HepG2 (cell line): Measurements from ENCODE around the gene ZFYVE28. TPM values are rescaled to one million over a fixed set of nuclear protein-coding genes. Genes with fewer than 3 reads are reported as not detected.

Experiments
- ATAC-seq: fragments of 200-7000 bp; cut with Tn5 transposase; 3 replicates; pipeline ENCODE4 v1.9.1; 2020; ENCODE audit warnings: mild to moderate bottlenecking, moderate library complexity
- BruUV-seq: library from RNA; stranded (reverse); fragments of 400-500 nt; replicated peaks from 2 replicates; lab custom pipeline; 2021; lab: Mats Ljungman, UMichigan
- CTCF ChIA-PET: fragments of 300-600 bp; formaldehyde crosslinking; extraction: SDS; loops from one replicate; lab custom pipeline; 2021; ENCODE audit warnings: low total read pairs, inconsistent platforms, low intra/inter-chr PET ratio; lab: Yijun Ruan, JAX
- POLR2A ChIA-PET: fragments of 350-600 bp; sonication (Branson Sonifier 250); formaldehyde crosslinking; loops from one replicate; lab custom pipeline; 2020; ENCODE audit warnings: antibody characterized with exemption, inconsistent platforms; lab: Yijun Ruan, JAX
- DNase-seq: peaks from one replicate; pipeline ENCODE4 v3.0.0-alpha.2; 2015; ENCODE audit warnings: low spot score
- FAIRE-seq: peaks from 3 replicates; lab custom pipeline; 2011; peaks lifted over from hg19 to GRCh38; lab: Jason Lieb, UNC
- H2AFZ ChIP-seq: one replicate; pipeline ENCODE4 v1.6.1; 2011; ENCODE audit warnings: low read length, inconsistent platforms
- H3K27ac ChIP-seq: fragments of 300-600 bp; 3 replicates; pipeline ENCODE4 v1.8.0; 2011; ENCODE audit warnings: mixed run types, mild to moderate bottlenecking, mixed read lengths, low read length, inconsistent platforms; ENCODE audit not compliant: insufficient read depth; ENCODE audit errors: extremely low read length
- H3K27me3 ChIP-seq, 2 experiments: fragments of 200-600 bp in 1 of 2; 2 replicates in 1 of 2; 3 replicates in 1 of 2; pipeline versions ENCODE4 v1.6.0 to v1.8.0; 2011; ENCODE audit warnings: low read length in 2 of 2, mild to moderate bottlenecking in 2 of 2, moderate library complexity in 2 of 2, inconsistent platforms in 1 of 2; ENCODE audit not compliant: insufficient read depth in 2 of 2, control insufficient read depth in 1 of 2
- H3K36me3 ChIP-seq, 2 experiments: fragments of 200-600 bp in 1 of 2; replicated peaks in 1 of 2; 2 replicates in 1 of 2; 3 replicates in 1 of 2; pipeline versions ENCODE4 v1.5.1 to v1.8.0; 2011; ENCODE audit warnings: low read length in 2 of 2, inconsistent platforms in 1 of 2; ENCODE audit not compliant: insufficient read depth in 2 of 2, control insufficient read depth in 1 of 2
- H3K4me1 ChIP-seq: 2 replicates; pipeline ENCODE4 v1.5.1; 2012; ENCODE audit warnings: low read length, inconsistent platforms; ENCODE audit not compliant: insufficient read depth
- H3K4me2 ChIP-seq: 2 replicates; pipeline ENCODE4 v1.6.0; 2011; ENCODE audit warnings: low read depth, low read length, inconsistent platforms
- H3K4me3 ChIP-seq, 3 experiments: fragments of 200-600 bp in 1 of 3; sonication (generic), shearing (Covaris generic) in 1 of 3; replicated peaks in 1 of 3; 2 replicates each; pipeline ENCODE4 v1.5.1; 2011 to 2016; ENCODE audit warnings: low read length in 3 of 3, inconsistent platforms in 2 of 3, low read depth in 2 of 3, mild to moderate bottlenecking in 2 of 3, control low read depth in 1 of 3, mixed read lengths in 1 of 3; ENCODE audit not compliant: insufficient read depth in 1 of 3
- H3K79me2 ChIP-seq: one replicate; pipeline ENCODE4 v1.6.1; 2011; ENCODE audit warnings: low read length, inconsistent platforms; ENCODE audit not compliant: insufficient read depth
- H3K9ac ChIP-seq: 2 replicates; pipeline ENCODE4 v1.6.0; 2011; ENCODE audit warnings: mild to moderate bottlenecking, low read depth, low read length, inconsistent platforms; ENCODE audit not compliant: insufficient read depth
- H3K9me3 ChIP-seq: 2 replicates; pipeline ENCODE4 v1.5.1; 2012; ENCODE audit warnings: mild to moderate bottlenecking, low read length
- H4K20me1 ChIP-seq: 2 replicates; pipeline ENCODE4 v1.6.0; 2011; ENCODE audit warnings: inconsistent platforms, mild to moderate bottlenecking, low read length, moderate library complexity; ENCODE audit not compliant: insufficient read depth
- BRD4 ChIP-seq: sonication (generic); formaldehyde crosslinking; IDR thresholded peaks from 2 replicates; pipeline ENCODE4 v1.4.0; 2020; ENCODE audit warnings: missing genetic modification reagents
- CBFB ChIP-seq: sonication (generic); formaldehyde crosslinking; IDR thresholded peaks from 2 replicates; pipeline ENCODE4 v1.4.0; 2020; ENCODE audit warnings: missing genetic modification reagents
- CEBPG ChIP-seq: IDR thresholded peaks from 2 replicates; pipeline ENCODE4 v1.6.1; 2016
- HMG20A ChIP-seq: IDR thresholded peaks from 2 replicates; pipeline ENCODE4 v1.6.1; 2016; ENCODE audit warnings: borderline replicate concordance
- SRF ChIP-seq: IDR thresholded peaks from 2 replicates; pipeline ENCODE4 v1.6.1; 2011; ENCODE audit warnings: mild to moderate bottlenecking, low read depth, low read length, moderate library complexity
- TOE1 ChIP-seq: sonication (generic); formaldehyde crosslinking; IDR thresholded peaks from 2 replicates; pipeline ENCODE4 v1.4.0; 2020; ENCODE audit warnings: mild to moderate bottlenecking, missing genetic modification reagents
- ZBTB1 ChIP-seq: sonication (generic); formaldehyde crosslinking; IDR thresholded peaks from 2 replicates; pipeline ENCODE4 v1.4.0; 2020; ENCODE audit warnings: missing genetic modification reagents, borderline replicate concordance
- ZKSCAN1 ChIP-seq: fragments of 150-350 bp; IDR thresholded peaks from 2 replicates; pipeline ENCODE4 v1.6.1; 2014; ENCODE audit warnings: low read length
- ZNF124 ChIP-seq: sonication (generic); formaldehyde crosslinking; IDR thresholded peaks from 2 replicates; pipeline ENCODE4 v1.4.0; 2020; ENCODE audit warnings: missing genetic modification reagents
- ZNF263 ChIP-seq: sonication (generic); formaldehyde crosslinking; IDR thresholded peaks from 2 replicates; pipeline ENCODE4 v1.4.0; 2020; ENCODE audit warnings: missing genetic modification reagents
- WGBS: methylation state at CpG from one replicate; pipeline ENCODE4 v1.1.6; 2017; ENCODE audit warnings: low lambda C conversion rate; 5-methylcytosine and 5-hydroxymethylcytosine counted together
- in situ Hi-C: cut with HindIII; loops from 2 replicates; pipeline ENCODE4 v1.10.0; 2017; ENCODE audit warnings: low pct_unique_long_range_greater_than_20kb; ENCODE audit not compliant: extremely low pct_ligation_motif_present
- intact Hi-C: fragments of 100-400 bp; cut with micrococcal nuclease; formaldehyde crosslinking; loops from one replicate; pipeline ENCODE4 v1.10.0; 2022; ENCODE audit not compliant: unreplicated experiment
- polyA plus RNA-seq, 8 experiments: library from polyadenylated mRNA; depleted of rRNA in 3 of 8; stranded (reverse) in 7 of 8; unstranded in 1 of 8; fragments of >200 nt; fragmentation: Illumina TruSeq in 4 of 8; extraction: Trizol in 4 of 8; gene quantifications; 2 replicates each; pipeline versions ENCODE4 v1.2.1 to v1.2.3, GENCODE V29; 2011 to 2016; ENCODE audit warnings: low read depth in 4 of 8, missing spikeins in 1 of 8, mixed read lengths in 1 of 8; ENCODE audit not compliant: insufficient read depth in 1 of 8
- total RNA-seq, 5 experiments: library from RNA; depleted of rRNA; stranded (reverse); fragments of >200 nt; fragmentation: Illumina TruSeq; extraction: Trizol; gene quantifications; 2 replicates each; pipeline ENCODE4 v1.2.3, GENCODE V29; 2016; ENCODE audit warnings: low read depth in 1 of 5
- TF ChIP-seq, protein P1 (sequence below): sonication (generic); formaldehyde crosslinking; IDR thresholded peaks from 2 replicates; pipeline ENCODE4 v1.4.0; 2020; ENCODE audit warnings: mild to moderate bottlenecking, low read depth, missing genetic modification reagents

ZFYVE28 gene
- total and polyA plus RNA-seq, 2 of the 13 experiments (the other 11 are each of a cell fraction or from before 2014, with no cell fraction given) = 0.12 to 0.22 TPM

DNA sequence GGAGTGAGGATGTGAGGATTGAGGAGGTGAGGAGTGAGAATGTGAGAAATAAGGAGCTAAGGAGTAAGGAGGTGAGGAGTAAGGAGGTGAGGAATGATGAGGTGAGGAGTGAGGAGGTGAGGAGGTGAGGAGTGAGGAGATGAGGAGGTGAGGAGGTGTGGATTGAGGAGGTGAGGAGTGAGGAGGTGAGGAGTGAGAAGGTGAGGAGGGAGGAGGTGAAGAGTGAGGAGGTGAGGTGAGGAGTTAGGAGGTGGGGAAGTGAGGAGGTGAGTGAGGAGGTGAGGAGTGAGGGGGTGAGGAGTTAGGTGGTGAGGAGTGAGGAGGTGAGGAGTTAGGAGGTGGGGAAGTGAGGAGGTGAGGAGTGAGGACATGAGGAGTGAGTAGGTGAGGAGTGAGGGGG is 81.8 kb downstream of the ZFYVE28 start (continued):
- no peak for TF ChIP-seq CBFB

DNA sequence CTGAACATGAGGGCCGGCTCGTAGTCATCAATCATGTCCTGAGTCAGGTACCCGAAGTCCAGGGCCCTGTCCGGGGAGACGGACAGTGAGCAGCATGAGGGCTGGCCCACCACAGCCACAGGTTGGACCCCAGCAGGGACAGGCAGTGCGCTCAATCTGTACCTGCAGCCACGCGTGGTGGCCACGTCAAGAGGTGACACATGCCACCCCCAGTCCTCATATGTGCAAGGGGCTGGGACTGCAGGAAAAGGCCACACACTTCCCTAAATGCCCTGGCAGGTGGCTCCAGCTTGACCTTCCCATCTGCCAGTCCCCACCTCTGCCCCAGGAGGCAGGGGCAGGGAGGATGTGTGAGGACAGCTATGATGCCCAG is 82.7 kb downstream of the ZFYVE28 start:
- Histone ChIP-seq H2AFZ (no peak overlapping the region), H3K79me2 (no peaks in the 10 kb centered on the region), H3K27ac (no peak overlapping the region), H3K27me3 (peaks cover 5 to 12% of the 10 kb centered on the region in 2 experiments), H3K9ac (no peak overlapping the region), H3K4me1 (no peaks in the 10 kb centered on the region), H3K9me3 (no peaks in the 10 kb centered on the region), H3K4me2 (no peak overlapping the region), H4K20me1 (no peaks in the 10 kb centered on the region), H3K4me3 (no peak overlapping the region), H3K36me3 (no peaks in the 10 kb centered on the region)
- BruUV-seq = no TSS peak
- FAIRE-seq (no peak), ATAC-seq (no peak), DNase-seq (no peak)
- intact Hi-C loops (no loop called here), in situ Hi-C loops (no loop called here)
- ChIA-PET POLR2A (no interaction called here), CTCF (no interaction called here)
- TF ChIP-seq ZKSCAN1 (no peak), ZBTB1 (no peak)
- WGBS = 40% methylated on average over 1 of the region's 9 CpGs

DNA sequence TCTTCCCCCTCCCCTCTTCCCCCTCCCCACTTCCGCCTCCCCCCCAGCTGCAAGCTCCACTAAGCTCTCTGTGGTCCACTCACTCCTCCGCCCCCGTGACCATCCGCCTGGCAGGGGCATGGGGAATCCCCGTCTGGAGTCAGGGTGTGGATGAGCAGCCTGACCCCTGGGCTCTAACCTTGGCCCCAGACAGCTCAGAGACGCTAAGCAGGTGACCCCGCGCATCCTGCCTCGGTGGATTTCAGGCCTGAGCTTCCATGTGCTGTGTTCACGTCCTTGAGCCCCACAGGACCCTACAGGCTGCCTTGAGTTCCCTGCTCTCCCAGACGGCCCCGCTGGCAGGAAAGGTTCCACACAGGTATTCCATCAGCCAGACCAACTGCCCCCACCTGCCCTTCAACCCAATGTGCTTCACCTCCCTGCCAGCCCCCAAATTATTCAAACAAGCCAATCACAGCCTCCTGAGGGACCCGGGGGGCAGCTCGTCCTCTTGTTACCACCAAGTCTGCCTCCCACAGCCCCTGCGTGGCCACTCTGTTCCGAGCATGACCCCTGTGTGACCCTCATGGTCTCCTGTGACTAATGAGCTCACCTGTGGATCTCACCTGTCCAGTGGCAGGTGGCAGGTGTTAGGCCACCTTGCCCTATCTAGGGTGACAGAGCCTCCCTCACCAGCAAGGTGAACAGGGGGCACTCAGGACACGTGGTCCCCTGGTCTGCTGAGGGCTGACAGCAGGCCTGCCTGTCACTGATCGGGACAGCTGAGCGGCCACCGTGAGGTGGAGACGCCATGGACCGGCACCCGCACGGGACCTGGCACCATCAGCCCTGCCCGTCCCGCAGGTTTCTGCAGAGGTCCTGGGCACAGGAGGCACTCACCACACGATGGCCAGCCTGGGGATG is 83.4 kb downstream of the ZFYVE28 start:
- in situ Hi-C loops = no loop called here
- no peak for TF ChIP-seq ZNF124
- no peak for TF ChIP-seq SRF
- no peak for TF ChIP-seq TOE1 (CRISPR knock-in tag)
- TF ChIP-seq, protein P1, sequence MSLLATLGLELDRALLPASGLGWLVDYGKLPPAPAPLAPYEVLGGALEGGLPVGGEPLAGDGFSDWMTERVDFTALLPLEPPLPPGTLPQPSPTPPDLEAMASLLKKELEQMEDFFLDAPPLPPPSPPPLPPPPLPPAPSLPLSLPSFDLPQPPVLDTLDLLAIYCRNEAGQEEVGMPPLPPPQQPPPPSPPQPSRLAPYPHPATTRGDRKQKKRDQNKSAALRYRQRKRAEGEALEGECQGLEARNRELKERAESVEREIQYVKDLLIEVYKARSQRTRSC = no peak
- no peak for TF ChIP-seq BRD4 (CRISPR knock-in tag)
- no peak for TF ChIP-seq ZNF263
- TF ChIP-seq CEBPG (CRISPR knock-in tag) = no peak
- no peak for TF ChIP-seq HMG20A (CRISPR knock-in tag)
- Histone ChIP-seq H3K9me3 (no peaks in the 10 kb centered on the region), H3K27me3 (peaks cover 5 to 12% of the 10 kb centered on the region in 2 experiments), H4K20me1 (no peaks in the 10 kb centered on the region), H3K4me1 (no peaks in the 10 kb centered on the region), H3K27ac (no peak overlapping the region), H3K9ac (no peak overlapping the region), H3K36me3 (no peaks in the 10 kb centered on the region), H2AFZ (no peak overlapping the region), H3K4me3 (no peak overlapping the region), H3K79me2 (no peaks in the 10 kb centered on the region), H3K4me2 (no peak overlapping the region)
- no peak for DNase-seq
- 30% methylated on average over 12 of the region's 27 CpGs for WGBS
- intact Hi-C loops = no loop called here
- POLR2A ChIA-PET = no interaction called here
- ATAC-seq = no peak
- no TSS peak for BruUV-seq
- CTCF ChIA-PET = no interaction called here
- no peak for FAIRE-seq
